KBM-7 (cell line): Measurements from ENCODE around the gene LRRC43.
"Not testable (repeated sequence)": the region's sequence is repeated elsewhere in the genome, so short reads cannot be mapped to it uniquely, and the experiment has no call there.

Source experiments
- DNase-seq: peaks from one replicate; pipeline ENCODE4 v3.0.0-alpha.2; 2015
- in situ Hi-C: fragments of 300-500 bp; cut with MboI; formaldehyde crosslinking; loops from 2 replicates; pipeline ENCODE4 v1.14.3; 2020; ENCODE audit warnings: low sequenced_read_pairs, low pct_unique_long_range_greater_than_20kb, mixed read lengths

The LRRC43 gene

DNA sequence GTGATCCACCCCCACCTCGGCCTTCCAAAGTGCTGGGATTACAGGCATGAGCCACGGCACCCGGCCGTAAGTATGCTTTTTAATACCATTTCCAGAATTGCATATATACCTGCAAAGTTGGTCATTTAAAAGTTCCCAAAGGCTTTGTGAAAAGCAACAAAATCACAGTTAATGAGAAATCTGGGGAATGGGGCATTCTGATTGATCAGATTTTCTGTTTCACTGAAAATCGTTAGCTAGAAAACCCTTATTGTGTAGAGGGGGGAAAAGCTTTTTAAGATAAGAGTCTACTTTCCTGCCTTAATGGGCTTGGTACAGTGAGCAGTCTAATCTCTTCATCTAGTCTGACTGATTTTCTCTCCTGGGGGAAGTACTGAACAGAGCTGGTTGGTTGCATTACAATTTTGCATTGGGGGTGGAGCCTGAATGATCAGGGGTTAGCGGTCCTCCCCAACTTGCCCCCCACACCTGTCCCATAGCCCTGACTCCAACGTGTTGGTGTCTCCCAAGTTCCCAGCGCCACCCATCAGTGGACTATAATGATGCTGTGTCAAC, 32.7 kb upstream of the LRRC43 start:
- in situ Hi-C loops = no loop called here

GRCh38 chr12:122152754-122153153, 30.2 kb upstream of the LRRC43 start:
- no peak for DNase-seq
- in situ Hi-C loops = no loop called here

More for the DNA sequence above, 32.7 kb upstream of the LRRC43 start:
- DNase-seq = no peak

DNA sequence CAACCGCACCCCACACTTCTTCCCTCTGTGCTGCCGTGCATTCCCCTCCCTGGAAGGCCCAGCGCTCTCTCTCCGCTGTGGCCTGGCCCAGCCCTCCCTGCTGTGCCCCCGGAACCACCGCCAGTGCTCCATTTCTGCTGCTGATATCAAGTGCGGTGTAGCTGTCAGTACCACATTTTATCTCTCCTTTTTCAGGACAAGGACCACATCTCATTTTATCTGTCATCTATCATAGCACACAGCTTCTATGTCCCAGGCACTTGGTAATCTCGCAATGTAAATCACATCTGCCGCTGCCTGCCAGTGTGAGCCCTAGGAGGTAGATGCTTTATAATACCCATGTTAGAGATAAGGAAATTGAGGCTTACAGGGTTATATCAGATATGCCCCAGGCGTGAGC, 27.2 kb upstream of the LRRC43 start:
- peak; percentile 30 for DNase-seq
- in situ Hi-C loops = no loop called here

GRCh38 chr12:122158700-122159285, 24.1 kb upstream of the LRRC43 start:
- in situ Hi-C loops = no loop called here
- no peak for DNase-seq

GRCh38 chr12:122159882-122160281, 23.0 kb upstream of the LRRC43 start:
- in situ Hi-C loops = no loop called here
- DNase-seq = peak; percentile 21

GRCh38 chr12:122160761-122161160, 22.2 kb upstream of the LRRC43 start:
- no peak for DNase-seq
- in situ Hi-C loops = no loop called here

DNA sequence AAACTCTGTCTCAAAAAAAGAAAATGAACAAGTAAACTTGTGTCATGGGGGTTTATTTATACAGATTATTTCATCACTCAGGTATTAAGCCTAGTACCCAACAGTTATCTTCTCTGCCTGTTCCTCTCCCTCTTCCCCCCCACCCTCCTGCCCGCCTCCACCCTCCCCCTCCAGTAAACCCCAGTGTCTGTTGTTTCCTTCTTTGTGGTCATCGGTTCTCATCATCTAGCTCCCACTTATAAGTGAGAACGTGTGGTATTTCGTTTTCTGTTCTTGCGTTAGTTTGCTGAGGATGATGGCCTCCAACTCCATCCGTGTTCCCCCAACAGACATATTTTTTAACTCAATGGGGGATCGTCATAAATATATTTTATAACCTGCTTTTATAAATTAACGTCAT, 21.2 kb upstream of the LRRC43 start:
- in situ Hi-C loops = no loop called here

GRCh38 chr12:122162976-122163375, 19.9 kb upstream of the LRRC43 start:
- no peak for DNase-seq
- in situ Hi-C loops = no loop called here

More for the DNA sequence above, 21.2 kb upstream of the LRRC43 start:
- peak; percentile 21 for DNase-seq

- no peak for DNase-seq
- in situ Hi-C loops = no loop called here
Observed at GRCh38 chr12:122166422-122167349, 16.2 kb upstream of the LRRC43 start.

GRCh38 chr12:122167356-122167925, 15.5 kb upstream of the LRRC43 start:
- no peak for DNase-seq
- in situ Hi-C loops = no loop called here

DNA sequence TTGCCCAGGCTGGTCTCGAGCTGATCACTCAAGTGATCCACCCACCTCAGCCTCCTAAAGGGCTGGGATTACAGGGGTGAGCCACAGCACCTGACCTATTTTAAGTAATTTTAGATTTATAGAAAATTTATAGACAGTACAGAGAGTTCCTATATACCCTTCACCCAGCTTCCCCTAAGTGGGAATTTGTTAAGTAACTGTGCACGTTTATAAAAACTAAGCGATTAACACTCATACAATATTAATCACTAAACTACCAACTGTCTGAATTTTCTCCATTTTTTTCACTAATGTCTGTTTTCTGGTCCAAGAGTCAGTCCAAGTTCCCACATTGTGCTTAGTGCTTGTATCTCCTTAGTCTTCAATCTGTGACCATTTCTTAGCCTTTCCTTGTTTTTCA, 14.4 kb upstream of the LRRC43 start:
- DNase-seq = no peak
- in situ Hi-C loops = no loop called here

GRCh38 chr12:122171399-122171798, 11.5 kb upstream of the LRRC43 start:
- no peak for DNase-seq
- in situ Hi-C loops = no loop called here

DNA sequence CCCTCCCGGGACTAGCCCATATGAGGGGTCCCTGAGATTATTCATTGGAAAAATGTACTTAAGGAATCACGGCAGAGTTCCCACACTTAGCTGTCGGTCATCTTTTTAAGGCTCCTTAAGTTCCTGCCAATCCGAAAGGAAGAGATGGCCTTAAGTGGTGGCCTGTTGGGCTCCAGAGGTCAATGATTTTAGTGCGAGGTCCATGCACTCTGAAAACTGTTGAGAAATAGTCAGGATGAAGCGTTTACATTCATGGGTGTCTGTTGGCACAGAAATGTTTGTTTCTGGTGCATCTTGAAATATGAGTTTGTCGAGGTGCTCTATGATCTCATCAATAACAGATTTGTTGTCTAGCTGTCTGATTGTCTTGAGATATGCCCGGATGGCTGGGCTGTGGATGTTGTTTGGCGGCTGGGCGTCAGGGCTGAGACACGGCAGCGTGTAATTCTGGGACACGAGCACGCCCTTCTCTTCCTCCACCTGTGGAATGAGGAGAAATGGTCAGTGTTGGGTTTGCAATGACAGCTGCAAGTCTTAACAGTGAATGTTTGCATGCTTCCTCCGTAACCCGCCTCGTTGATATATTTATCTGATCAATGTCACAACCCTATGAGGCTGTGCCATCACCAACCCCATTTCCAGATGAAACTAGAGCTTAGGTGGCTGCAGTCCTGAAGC, 10.5 kb upstream of the LRRC43 start:
- no peak for DNase-seq
- in situ Hi-C loops = no loop called here

GRCh38 chr12:122174155-122174845, 8.6 kb upstream of the LRRC43 start, which contains the start of gene IL31:
IL31 (minus strand) TSS chr12:122174221; CDS start chr12:122174172, 49 bp downstream.
- no peak for DNase-seq
- in situ Hi-C loops = no loop called here

GRCh38 chr12:122176473-122176872, 6.5 kb upstream of the LRRC43 start:
- DNase-seq, in situ Hi-C loops: not testable (repeated sequence)

DNA sequence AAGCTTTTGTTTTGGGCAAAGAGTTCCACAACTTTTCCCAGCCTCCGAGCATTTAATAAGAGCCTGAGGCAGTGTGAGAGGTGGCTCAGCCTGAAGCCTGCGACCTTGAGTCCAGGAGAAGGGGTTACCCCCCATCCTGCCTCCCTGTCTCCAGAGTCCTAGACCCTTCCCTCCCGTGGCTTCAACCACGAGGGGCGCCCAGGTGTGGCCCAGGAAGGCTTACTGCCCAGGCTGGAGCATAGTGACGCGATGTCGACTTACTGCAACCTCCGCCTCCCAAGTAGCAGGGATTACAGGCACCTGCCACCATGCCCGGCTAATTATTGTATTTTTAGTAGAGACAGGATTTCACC, 641 bp downstream of the LRRC43 start:
- in situ Hi-C loops = no loop called here
- DNase-seq = no peak

- DNase-seq = peak; percentile 92
- in situ Hi-C loops = no loop called here
Observed at GRCh38 chr12:122184517-122184916, 1.6 kb downstream of the LRRC43 start.

DNA sequence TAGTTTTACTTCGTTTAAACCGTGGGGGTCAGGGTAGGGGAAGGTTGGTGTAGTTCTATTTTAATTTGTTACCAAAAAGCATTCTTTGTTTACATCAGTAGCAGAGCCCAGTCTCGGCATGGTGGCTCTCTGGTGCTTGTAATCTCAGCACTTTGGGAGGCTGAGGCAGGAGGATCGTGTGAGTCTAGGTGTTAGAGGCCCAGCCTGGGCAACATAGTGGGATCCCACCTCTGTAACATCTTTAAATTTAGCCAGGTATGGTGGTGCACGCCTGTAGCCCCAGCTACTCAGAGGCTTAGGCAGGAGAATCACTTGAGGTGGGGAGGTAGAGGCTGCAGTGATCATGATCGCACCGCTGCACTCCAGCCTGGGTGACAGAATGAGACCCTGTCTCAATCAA, 2.2 kb downstream of the LRRC43 start:
- in situ Hi-C loops = no loop called here
- DNase-seq = no peak
